Sigmoid colon (tissue), 4 donors: ENCODE results near the gene ARHGEF19.

Source experiments
- CTCF ChIP-seq, 4 experiments: fragments of 450-650 bp in 3 of 4; fragments of 200-600 bp in 1 of 4; IDR thresholded peaks; one replicate each; pipeline ENCODE4 v1.5.1; 2016 to 2019; ENCODE audit warnings: antibody characterized with exemption in 4 of 4, mild to moderate bottlenecking in 3 of 4, moderate library complexity in 2 of 4
- EP300 ChIP-seq, 4 donors: sonication (generic); formaldehyde crosslinking; IDR thresholded peaks; one replicate each; pipeline ENCODE4 v1.6.1; 2017; ENCODE audit warnings: antibody characterized with exemption in 4 of 4
- POLR2A ChIP-seq, 2 donors: fragments of 450-650 bp; IDR thresholded peaks; one replicate each; pipeline ENCODE4 v1.6.1; 2016; ENCODE audit warnings: antibody characterized with exemption in 2 of 2, mild to moderate bottlenecking in 2 of 2, moderate library complexity in 2 of 2
- POLR2AphosphoS5 ChIP-seq, 4 donors: sonication (generic); formaldehyde crosslinking; IDR thresholded peaks; one replicate each; pipeline ENCODE4 v1.6.1; 2017; ENCODE audit warnings: antibody characterized with exemption in 4 of 4

GRCh38 chr1:16253332-16253922 is 41.0 kb upstream of the ARHGEF19 start:
- no peak for TF ChIP-seq CTCF (IDR thresholded peaks at IDR 0.05)
- no peak for TF ChIP-seq EP300 (IDR thresholded peaks at IDR 0.05)
- no peak for TF ChIP-seq POLR2A (IDR thresholded peaks at IDR 0.05)
- no peak for TF ChIP-seq POLR2AphosphoS5 (IDR thresholded peaks at IDR 0.05)
